ENCODE results near the gene DCLK2. TPM values are rescaled to one million over a fixed set of nuclear protein-coding genes. Genes with fewer than 3 reads are reported as not detected.

Gene DCLK2
- polyA plus RNA-seq, 1 donor from 2014 or later, result 134 TPM

DNA sequence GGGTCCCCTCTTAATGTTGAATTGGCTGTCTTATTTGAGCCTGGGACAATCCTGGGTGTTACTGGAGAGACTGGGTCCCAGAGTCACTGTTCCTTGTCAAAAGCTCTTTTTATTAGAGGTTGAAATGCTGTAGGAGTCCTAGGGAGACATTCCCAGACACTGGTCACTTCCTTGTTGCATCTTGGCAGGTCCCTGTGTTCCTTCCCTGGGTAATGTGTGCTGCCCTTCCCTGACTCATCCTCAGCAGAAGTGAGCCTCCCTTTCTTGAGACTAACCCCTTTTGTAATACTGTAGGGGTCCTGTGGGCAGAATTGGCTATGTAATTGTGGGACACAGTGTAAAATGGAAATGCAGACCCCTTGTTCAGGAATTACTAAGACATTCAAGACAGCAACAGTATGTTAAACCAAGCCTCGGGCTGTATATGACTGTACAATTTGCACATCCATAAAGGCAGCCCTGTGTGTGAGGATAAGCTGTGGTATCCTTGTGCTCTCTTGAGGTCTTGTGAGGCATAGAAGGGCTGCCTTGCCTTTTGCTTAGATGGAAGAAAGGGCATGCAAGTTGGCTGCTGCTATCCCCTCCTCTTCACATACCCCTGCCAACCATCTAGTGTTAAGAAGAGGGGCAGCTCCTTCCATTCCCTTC, 53.5 kb downstream of the DCLK2 start:
- no peaks in the 10 kb centered on the region for H4K20me1 ChIP-seq (ENCODE audit: insufficient read depth)
- H2AFZ ChIP-seq (ENCODE audit: low read depth, low read length), result no peak overlapping the region
- no peak overlapping the region for H3K9ac ChIP-seq (ENCODE audit: low read length)

DNA sequence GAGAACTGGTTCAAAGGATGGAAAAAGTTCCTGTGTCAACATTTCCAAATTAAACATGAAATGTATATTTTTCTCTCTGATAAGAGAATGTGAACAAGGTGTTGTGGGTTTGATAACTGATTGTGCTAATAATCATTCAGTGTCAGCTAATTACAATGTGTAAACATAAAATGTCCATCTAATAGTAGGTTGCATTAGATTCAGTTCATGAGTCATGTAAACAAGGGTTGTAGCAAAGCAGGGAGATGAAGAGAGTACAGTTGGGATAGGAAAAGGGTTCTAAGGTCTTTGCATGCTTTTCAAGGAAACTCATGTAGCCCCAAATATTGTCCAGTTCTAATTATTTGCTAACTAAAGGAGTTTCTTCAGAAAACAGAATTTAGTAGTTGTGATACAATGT, 55.4 kb downstream of the DCLK2 start:
- no peaks in the 10 kb centered on the region for H3F3A ChIP-seq (ENCODE audit: insufficient read depth, low read length, poor library complexity, severe bottlenecking)
- TF ChIP-seq TAF1 (IDR thresholded peaks at IDR 0.05; ENCODE audit: low read depth) (no peak), POLR2AphosphoS5 (IDR thresholded peaks at IDR 0.05) (no peak), RAD21 (conservative IDR thresholded peaks at IDR 0.05) (no peak), EZH2 (IDR thresholded peaks at IDR 0.05; ENCODE audit: borderline replicate concordance, insufficient read depth, low read length, poor library complexity, severe bottlenecking) (no peak), SMC3 (conservative IDR thresholded peaks at IDR 0.05; ENCODE audit: poor library complexity) (no peak), MXI1 (conservative IDR thresholded peaks at IDR 0.05; ENCODE audit: poor library complexity, severe bottlenecking) (no peak), EP300 (conservative IDR thresholded peaks at IDR 0.05; ENCODE audit: poor library complexity, severe bottlenecking) (no peak)
- TF ChIP-seq, protein P1, sequence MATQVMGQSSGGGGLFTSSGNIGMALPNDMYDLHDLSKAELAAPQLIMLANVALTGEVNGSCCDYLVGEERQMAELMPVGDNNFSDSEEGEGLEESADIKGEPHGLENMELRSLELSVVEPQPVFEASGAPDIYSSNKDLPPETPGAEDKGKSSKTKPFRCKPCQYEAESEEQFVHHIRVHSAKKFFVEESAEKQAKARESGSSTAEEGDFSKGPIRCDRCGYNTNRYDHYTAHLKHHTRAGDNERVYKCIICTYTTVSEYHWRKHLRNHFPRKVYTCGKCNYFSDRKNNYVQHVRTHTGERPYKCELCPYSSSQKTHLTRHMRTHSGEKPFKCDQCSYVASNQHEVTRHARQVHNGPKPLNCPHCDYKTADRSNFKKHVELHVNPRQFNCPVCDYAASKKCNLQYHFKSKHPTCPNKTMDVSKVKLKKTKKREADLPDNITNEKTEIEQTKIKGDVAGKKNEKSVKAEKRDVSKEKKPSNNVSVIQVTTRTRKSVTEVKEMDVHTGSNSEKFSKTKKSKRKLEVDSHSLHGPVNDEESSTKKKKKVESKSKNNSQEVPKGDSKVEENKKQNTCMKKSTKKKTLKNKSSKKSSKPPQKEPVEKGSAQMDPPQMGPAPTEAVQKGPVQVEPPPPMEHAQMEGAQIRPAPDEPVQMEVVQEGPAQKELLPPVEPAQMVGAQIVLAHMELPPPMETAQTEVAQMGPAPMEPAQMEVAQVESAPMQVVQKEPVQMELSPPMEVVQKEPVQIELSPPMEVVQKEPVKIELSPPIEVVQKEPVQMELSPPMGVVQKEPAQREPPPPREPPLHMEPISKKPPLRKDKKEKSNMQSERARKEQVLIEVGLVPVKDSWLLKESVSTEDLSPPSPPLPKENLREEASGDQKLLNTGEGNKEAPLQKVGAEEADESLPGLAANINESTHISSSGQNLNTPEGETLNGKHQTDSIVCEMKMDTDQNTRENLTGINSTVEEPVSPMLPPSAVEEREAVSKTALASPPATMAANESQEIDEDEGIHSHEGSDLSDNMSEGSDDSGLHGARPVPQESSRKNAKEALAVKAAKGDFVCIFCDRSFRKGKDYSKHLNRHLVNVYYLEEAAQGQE (IDR thresholded peaks at IDR 0.05; ENCODE audit: borderline replicate concordance), result no peak
- TF ChIP-seq, protein P2, sequence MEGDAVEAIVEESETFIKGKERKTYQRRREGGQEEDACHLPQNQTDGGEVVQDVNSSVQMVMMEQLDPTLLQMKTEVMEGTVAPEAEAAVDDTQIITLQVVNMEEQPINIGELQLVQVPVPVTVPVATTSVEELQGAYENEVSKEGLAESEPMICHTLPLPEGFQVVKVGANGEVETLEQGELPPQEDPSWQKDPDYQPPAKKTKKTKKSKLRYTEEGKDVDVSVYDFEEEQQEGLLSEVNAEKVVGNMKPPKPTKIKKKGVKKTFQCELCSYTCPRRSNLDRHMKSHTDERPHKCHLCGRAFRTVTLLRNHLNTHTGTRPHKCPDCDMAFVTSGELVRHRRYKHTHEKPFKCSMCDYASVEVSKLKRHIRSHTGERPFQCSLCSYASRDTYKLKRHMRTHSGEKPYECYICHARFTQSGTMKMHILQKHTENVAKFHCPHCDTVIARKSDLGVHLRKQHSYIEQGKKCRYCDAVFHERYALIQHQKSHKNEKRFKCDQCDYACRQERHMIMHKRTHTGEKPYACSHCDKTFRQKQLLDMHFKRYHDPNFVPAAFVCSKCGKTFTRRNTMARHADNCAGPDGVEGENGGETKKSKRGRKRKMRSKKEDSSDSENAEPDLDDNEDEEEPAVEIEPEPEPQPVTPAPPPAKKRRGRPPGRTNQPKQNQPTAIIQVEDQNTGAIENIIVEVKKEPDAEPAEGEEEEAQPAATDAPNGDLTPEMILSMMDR (IDR thresholded peaks at IDR 0.05; ENCODE audit: poor library complexity, severe bottlenecking), result no peak
- H3K9me3 ChIP-seq (ENCODE audit: low read length), result no peaks in the 10 kb centered on the region
- no peaks in the 10 kb centered on the region for H3K27me3 ChIP-seq (ENCODE audit: insufficient read depth, low read depth, low read length)
- no peaks in the 10 kb centered on the region for H4K20me1 ChIP-seq (ENCODE audit: insufficient read depth)
- no peak overlapping the region for H2AFZ ChIP-seq (ENCODE audit: low read depth, low read length)
- no peak overlapping the region for H3K27ac ChIP-seq (ENCODE audit: low read length)
- no peak overlapping the region for H3K9ac ChIP-seq (ENCODE audit: low read length)
- no peaks in the 10 kb centered on the region for H3K36me3 ChIP-seq (ENCODE audit: insufficient read depth, low read length)
- H3K4me2 ChIP-seq (ENCODE audit: low read length), result no peak overlapping the region
- no peaks in the 10 kb centered on the region for H3K9me2 ChIP-seq (ENCODE audit: insufficient read depth, low read length)
- H3K4me3 ChIP-seq (ENCODE audit: low read length), result no peak overlapping the region
- H3K79me2 ChIP-seq (replicated peaks; ENCODE audit: insufficient read depth, low read length), result peaks cover 35% of the 10 kb centered on the region

More for the DNA sequence above, 53.5 kb downstream of the DCLK2 start:
- no peak for TF ChIP-seq EZH2 (IDR thresholded peaks at IDR 0.05; ENCODE audit: borderline replicate concordance, insufficient read depth, low read length, poor library complexity, severe bottlenecking)
- TF ChIP-seq, protein P2 (IDR thresholded peaks at IDR 0.05; ENCODE audit: poor library complexity, severe bottlenecking), result no peak
- no peak for TF ChIP-seq SMC3 (conservative IDR thresholded peaks at IDR 0.05; ENCODE audit: poor library complexity)
- TF ChIP-seq MXI1 (conservative IDR thresholded peaks at IDR 0.05; ENCODE audit: poor library complexity, severe bottlenecking), result no peak
- TF ChIP-seq POLR2AphosphoS5 (IDR thresholded peaks at IDR 0.05), result no peak
- TF ChIP-seq, protein P1 (IDR thresholded peaks at IDR 0.05; ENCODE audit: borderline replicate concordance), result no peak
- no peak for TF ChIP-seq TAF1 (IDR thresholded peaks at IDR 0.05; ENCODE audit: low read depth)
- TF ChIP-seq RAD21 (conservative IDR thresholded peaks at IDR 0.05), result no peak
- no peak for TF ChIP-seq EP300 (conservative IDR thresholded peaks at IDR 0.05; ENCODE audit: poor library complexity, severe bottlenecking)
- Histone ChIP-seq H3K36me3 (ENCODE audit: insufficient read depth, low read length) (no peaks in the 10 kb centered on the region), H3K79me2 (replicated peaks; ENCODE audit: insufficient read depth, low read length) (peaks cover 50% of the 10 kb centered on the region), H3K9me3 (ENCODE audit: low read length) (no peaks in the 10 kb centered on the region), H3F3A (ENCODE audit: insufficient read depth, low read length, poor library complexity, severe bottlenecking) (no peaks in the 10 kb centered on the region), H3K9me2 (ENCODE audit: insufficient read depth, low read length) (no peaks in the 10 kb centered on the region), H3K4me3 (ENCODE audit: low read length) (no peak overlapping the region), H3K27ac (ENCODE audit: low read length) (no peak overlapping the region), H3K27me3 (ENCODE audit: insufficient read depth, low read depth, low read length) (no peaks in the 10 kb centered on the region), H3K4me2 (ENCODE audit: low read length) (no peak overlapping the region)
